Measurements from ENCODE around the gene USP20. TPM values are rescaled to one million over a fixed set of nuclear protein-coding genes. Genes with fewer than 3 reads are reported as not detected.

The USP20 gene
- total and polyA plus RNA-seq, 8 donors: 7.3 to 52.1 (median 17.1) TPM

GRCh38 chr9:129921905-129922304 lies 86.6 kb downstream of the USP20 start:
- WGBS, 5 donors: 85 to 91% (median 90%) methylated on average over 4 of the region's 4 CpGs
- Histone ChIP-seq H3K4me1 (no peaks in the 10 kb centered on the region), H3K27me3 (no peaks in the 10 kb centered on the region), H3K27ac (no peak overlapping the region), H3K4me3 (no peak overlapping the region), H3K36me3 (peaks cover 26 to 72% (median 68%) of the 10 kb centered on the region in 4 donors), H3K9me3 (no peaks in the 10 kb centered on the region)
- TF ChIP-seq POLR2AphosphoS5 (IDR thresholded peaks at IDR 0.05) (no peak), CTCF (IDR thresholded peaks at IDR 0.05) (no peak), EP300 (IDR thresholded peaks at IDR 0.05) (no peak), POLR2A (IDR thresholded peaks at IDR 0.05) (no peak)
- no peak for DNase-seq
- intact Hi-C loops (cut with DNase I; ENCODE audit: low total_unique reads): no loop called here

GRCh38 chr9:129923589-129923988 lies 88.3 kb downstream of the USP20 start:
- intact Hi-C loops (cut with DNase I; ENCODE audit: low total_unique reads): no loop called here
- Histone ChIP-seq H3K27ac (no peak overlapping the region), H3K27me3 (no peaks in the 10 kb centered on the region), H3K9me3 (no peaks in the 10 kb centered on the region), H3K4me1 (no peaks in the 10 kb centered on the region), H3K4me3 (no peak overlapping the region), H3K36me3 (peaks cover 30 to 83% (median 78%) of the 10 kb centered on the region in 4 donors)
- WGBS, 5 donors: 73 to 81% (median 78%) methylated on average over 6 of the region's 6 CpGs
- no peak for DNase-seq
- TF ChIP-seq CTCF (IDR thresholded peaks at IDR 0.05) (no peak), POLR2AphosphoS5 (IDR thresholded peaks at IDR 0.05) (no peak), EP300 (IDR thresholded peaks at IDR 0.05) (no peak), POLR2A (IDR thresholded peaks at IDR 0.05) (no peak)

- peaks cover 20 to 40% (median 31%) of the 10 kb centered on the region in 4 donors for H3K4me1 ChIP-seq
- H3K4me3 ChIP-seq: no peak overlapping the region
- TF ChIP-seq EP300 (IDR thresholded peaks at IDR 0.05) (no peak), POLR2AphosphoS5 (IDR thresholded peaks at IDR 0.05) (no peak), POLR2A (IDR thresholded peaks at IDR 0.05) (no peak), CTCF (IDR thresholded peaks at IDR 0.05) (no peak)
- no peak for DNase-seq
- H3K27me3 ChIP-seq: no peaks in the 10 kb centered on the region
- no peak overlapping the region for H3K27ac ChIP-seq
- no peaks in the 10 kb centered on the region for H3K9me3 ChIP-seq
- peaks cover 23 to 52% (median 48%) of the 10 kb centered on the region in 4 donors for H3K36me3 ChIP-seq
- 90 to 95% (median 92%) methylated on average over 9 of the region's 9 CpGs for WGBS, 5 donors
- intact Hi-C loops (cut with DNase I; ENCODE audit: low total_unique reads): no loop called here
Measured at GRCh38 chr9:129929496-129930125, 94.4 kb downstream of the USP20 start.

- no peak overlapping the region for H3K4me3 ChIP-seq
- TF ChIP-seq POLR2AphosphoS5 (IDR thresholded peaks at IDR 0.05): no peak
- no peak for TF ChIP-seq POLR2A (IDR thresholded peaks at IDR 0.05)
- no peak for TF ChIP-seq CTCF (IDR thresholded peaks at IDR 0.05)
- TF ChIP-seq EP300 (IDR thresholded peaks at IDR 0.05): no peak
Measured at GRCh38 chr9:129930743-129931142, 95.5 kb downstream of the USP20 start.

More at GRCh38 chr9:129930743-129931142, 95.5 kb downstream of the USP20 start:
- Histone ChIP-seq H3K4me1 (peaks cover 24 to 52% (median 36%) of the 10 kb centered on the region in 4 donors), H3K27me3 (no peaks in the 10 kb centered on the region), H3K36me3 (peaks cover 19 to 40% (median 37%) of the 10 kb centered on the region in 4 donors), H3K9me3 (no peaks in the 10 kb centered on the region), H3K27ac (peak overlapping the region in 1 of 5 donors; percentile 15)
- intact Hi-C loops (cut with DNase I; ENCODE audit: low total_unique reads): no loop called here
- WGBS, 5 donors: 73 to 89% (median 85%) methylated on average over 2 of the region's 2 CpGs
- DNase-seq: no peak

Small RNA genes within 50 kb of the gene (small RNA-seq; reads per million reads assigned to genes)
- gene MIR6855: 0 reads per million in 4 donors

Other genes with a start within 250 kb of the USP20 start
- not detected for gene C9orf50, start 214.4 kb upstream of the USP20 start, total RNA-seq
- under 1 TPM in 1 of 3 donors, not detected in 2; 0.13 TPM for gene C9orf50, start 214.4 kb upstream of the USP20 start, polyA plus RNA-seq
- 10 to 100 TPM in 4 of 5 donors, 1 to 10 TPM in 1; 1.7 to 29.8 (median 16.1) TPM for gene NTMT1, start 209.3 kb upstream of the USP20 start, total RNA-seq
- 10 to 100 TPM; 40.2 to 68.4 (median 45.8) TPM for gene NTMT1, start 209.3 kb upstream of the USP20 start, polyA plus RNA-seq
- gene ASB6, start 193.3 kb upstream of the USP20 start, total RNA-seq: 10 to 100 TPM in 4 of 5 donors, 1 to 10 TPM in 1; 7.5 to 35.6 (median 18.1) TPM
- gene ASB6, start 193.3 kb upstream of the USP20 start, polyA plus RNA-seq: 10 to 100 TPM in 2 of 3 donors, 1 to 10 TPM in 1; 9.6 to 12.6 (median 10.3) TPM
- 1 to 10 TPM in 2 of 5 donors, under 1 TPM in 1, not detected in 2; 0.87 to 2.6 (median 1.7) TPM for gene PRRX2, start 169.8 kb upstream of the USP20 start, total RNA-seq
- 1 to 10 TPM; 3.3 to 8.4 (median 6.7) TPM for gene PRRX2, start 169.8 kb upstream of the USP20 start, polyA plus RNA-seq
- gene PTGES, start 82.4 kb upstream of the USP20 start, total RNA-seq: 1 to 10 TPM in 3 of 5 donors, under 1 TPM in 1, not detected in 1; 0.58 to 3.6 (median 2.6) TPM
- 10 to 100 TPM in 1 of 3 donors, 1 to 10 TPM in 2; 3.7 to 15.3 (median 9.9) TPM for gene PTGES, start 82.4 kb upstream of the USP20 start, polyA plus RNA-seq
- 100 to 1,000 TPM in 1 of 5 donors, 10 to 100 TPM in 3, 1 to 10 TPM in 1; 6.7 to 151 (median 30.7) TPM for gene TOR1B, start 32.3 kb upstream of the USP20 start, total RNA-seq
- gene TOR1B, start 32.3 kb upstream of the USP20 start, polyA plus RNA-seq: 10 to 100 TPM in 2 of 3 donors, 1 to 10 TPM in 1; 4.7 to 13.0 (median 11.1) TPM
- gene TOR1A, start 11.3 kb upstream of the USP20 start, total RNA-seq: 10 to 100 TPM in 4 of 5 donors, 1 to 10 TPM in 1; 6.4 to 77.6 (median 28.1) TPM
- 10 to 100 TPM; 13.9 to 18.3 (median 16.6) TPM for gene TOR1A, start 11.3 kb upstream of the USP20 start, polyA plus RNA-seq
- gene C9orf78, start 183 bp upstream of the USP20 start, total RNA-seq: 10 to 100 TPM; 18.7 to 62.0 (median 31.7) TPM
- 10 to 100 TPM; 54.5 to 67.5 (median 55.3) TPM for gene C9orf78, start 183 bp upstream of the USP20 start, polyA plus RNA-seq
- gene FNBP1, start 207.7 kb downstream of the USP20 start, total RNA-seq: 100 to 1,000 TPM in 1 of 5 donors, 10 to 100 TPM in 4; 52.7 to 129 (median 69.6) TPM
- 10 to 100 TPM in 2 of 3 donors, 1 to 10 TPM in 1; 9.0 to 19.7 (median 10.4) TPM for gene FNBP1, start 207.7 kb downstream of the USP20 start, polyA plus RNA-seq
- gene GPR107, start 218.4 kb downstream of the USP20 start, total RNA-seq: 10 to 100 TPM in 4 of 5 donors, 1 to 10 TPM in 1; 5.3 to 37.8 (median 21.4) TPM
- gene GPR107, start 218.4 kb downstream of the USP20 start, polyA plus RNA-seq: 1 to 10 TPM; 3.4 to 7.9 (median 6.4) TPM

Measured in stomach (tissue), 9 donors.